GM12878 (cell line): ENCODE data around the gene CD300LG. TPM values are rescaled to one million over a fixed set of nuclear protein-coding genes. Genes with fewer than 3 reads are reported as not detected.

Experiments
- ATAC-seq: fragments of 200-7000 bp; cut with Tn5 transposase; 3 replicates; pipeline ENCODE4 v1.9.1; 2020; ENCODE audit warnings: mild to moderate bottlenecking, moderate library complexity
- BruUV-seq: library from RNA; stranded (reverse); fragments of 400-500 nt; replicated peaks from 2 replicates; lab custom pipeline; 2021; lab: Mats Ljungman, UMichigan
- CTCF ChIA-PET: fragments of 300-600 bp; sonication (Branson Sonifier 250); formaldehyde crosslinking; extraction: SDS; loops from one replicate; lab custom pipeline; 2021; ENCODE audit warnings: inconsistent platforms; lab: Yijun Ruan, JAX
- POLR2A ChIA-PET: fragments of 350-600 bp; formaldehyde crosslinking; extraction: SDS; loops from one replicate; lab custom pipeline; 2021; ENCODE audit warnings: inconsistent platforms; lab: Charles Lee
- RAD21 ChIA-PET: fragments of 300-600 bp; sonication (Branson Sonifier 250); formaldehyde crosslinking; loops from one replicate; lab custom pipeline; 2023; ENCODE audit warnings: antibody characterized with exemption; ENCODE audit not compliant: unreplicated experiment; lab: Charles Lee
- SMC1A ChIA-PET: fragments of 300-600 bp; sonication (Branson Sonifier 250); formaldehyde crosslinking; loops from one replicate; lab custom pipeline; 2023; ENCODE audit not compliant: unreplicated experiment, uncharacterized antibody; lab: Charles Lee
- DNase-seq: peaks from one replicate; pipeline ENCODE4 v3.0.0-alpha.2; 2011; ENCODE audit warnings: low read depth, low spot score
- FAIRE-seq: peaks from 3 replicates; lab custom pipeline; 2011; peaks lifted over from hg19 to GRCh38; lab: Jason Lieb, UNC
- H2AFZ ChIP-seq: 2 replicates; pipeline ENCODE4 v1.6.0; 2011; ENCODE audit warnings: low read depth, low read length, control low read depth; ENCODE audit not compliant: control insufficient read depth
- H3K27ac ChIP-seq: 2 replicates; pipeline ENCODE4 v1.5.1; 2011; ENCODE audit warnings: control low read depth; ENCODE audit not compliant: control insufficient read depth, insufficient read depth
- H3K27me3 ChIP-seq, 2 experiments: replicated peaks in 1 of 2; 2 replicates each; pipeline versions ENCODE4 v1.6.0 to v1.6.1; 2011; ENCODE audit warnings: low read length in 1 of 2; ENCODE audit not compliant: control insufficient read depth in 2 of 2, insufficient read depth in 2 of 2
- H3K36me3 ChIP-seq, 2 experiments: 2 replicates each; pipeline ENCODE4 v1.5.1; 2011; ENCODE audit warnings: low read length in 1 of 2; ENCODE audit not compliant: control insufficient read depth in 2 of 2, insufficient read depth in 2 of 2
- H3K4me1 ChIP-seq: 2 replicates; pipeline ENCODE4 v1.6.1; 2011; ENCODE audit warnings: mild to moderate bottlenecking, low read length, moderate library complexity, mixed read lengths; ENCODE audit not compliant: control insufficient read depth, insufficient read depth
- H3K4me2 ChIP-seq: 2 replicates; pipeline ENCODE4 v1.6.0; 2011; ENCODE audit warnings: control low read depth; ENCODE audit not compliant: control insufficient read depth, insufficient read depth
- H3K4me3 ChIP-seq: fragments of 200-600 bp; sonication (generic); 2 replicates; pipeline ENCODE4 v1.5.1; 2016
- H3K79me2 ChIP-seq: 2 replicates; pipeline ENCODE4 v1.6.0; 2011; ENCODE audit warnings: low read length; ENCODE audit not compliant: control insufficient read depth, insufficient read depth
- H3K9ac ChIP-seq: 2 replicates; pipeline ENCODE4 v1.8.0; 2011; ENCODE audit warnings: low read length, control low read depth, mixed read lengths; ENCODE audit not compliant: control insufficient read depth, insufficient read depth
- H3K9me3 ChIP-seq: replicated peaks from 3 replicates; pipeline ENCODE4 v1.5.1; 2011; ENCODE audit warnings: mild to moderate bottlenecking, low read length; ENCODE audit not compliant: control insufficient read depth, insufficient read depth
- H4K20me1 ChIP-seq: 2 replicates; pipeline ENCODE4 v1.6.0; 2011; ENCODE audit not compliant: control insufficient read depth, insufficient read depth
- ATF7 ChIP-seq: fragments of 450-650 bp; IDR thresholded peaks from 2 replicates; pipeline ENCODE4 v1.6.1; 2016; ENCODE audit warnings: low read depth, mild to moderate bottlenecking
- BMI1 ChIP-seq: fragments of 450-650 bp; IDR thresholded peaks from 2 replicates; pipeline ENCODE4 v1.6.1; 2016; ENCODE audit warnings: mild to moderate bottlenecking, moderate library complexity, borderline replicate concordance
- CEBPB ChIP-seq, 2 experiments: fragments of 150-350 bp in 1 of 2; IDR thresholded peaks; 2 replicates each; pipeline ENCODE4 v1.6.1; 2012 to 2014; ENCODE audit warnings: low read depth in 2 of 2, low read length in 2 of 2, borderline replicate concordance in 1 of 2, inconsistent platforms in 1 of 2
- HDGF ChIP-seq: fragments of 450-650 bp; IDR thresholded peaks from 2 replicates; pipeline ENCODE4 v1.6.1; 2016; ENCODE audit warnings: antibody characterized with exemption
- IRF4 ChIP-seq: IDR thresholded peaks from 2 replicates; pipeline ENCODE4 v1.6.1; 2011; ENCODE audit warnings: low read depth, low read length
- MEF2B ChIP-seq: fragments of 450-650 bp; IDR thresholded peaks from 2 replicates; pipeline ENCODE4 v1.6.1; 2018; ENCODE audit warnings: mild to moderate bottlenecking, moderate library complexity; ENCODE audit not compliant: partially characterized antibody, poor library complexity, severe bottlenecking
- MYB ChIP-seq: fragments of 150-350 bp; IDR thresholded peaks from 2 replicates; pipeline ENCODE4 v1.6.1; 2014; ENCODE audit warnings: mild to moderate bottlenecking, low read depth, low read length, borderline replicate concordance
- NR2C1 ChIP-seq: fragments of 450-650 bp; IDR thresholded peaks from 2 replicates; pipeline ENCODE4 v1.6.1; 2017; ENCODE audit warnings: antibody characterized with exemption, mild to moderate bottlenecking, moderate library complexity
- PAX8 ChIP-seq: fragments of 450-650 bp; IDR thresholded peaks from 2 replicates; pipeline ENCODE4 v1.6.1; 2017; ENCODE audit warnings: mild to moderate bottlenecking, moderate library complexity
- RUNX3 ChIP-seq: IDR thresholded peaks from 2 replicates; pipeline ENCODE4 v1.6.1; 2012; ENCODE audit warnings: low read length, inconsistent platforms
- SIX5 ChIP-seq: IDR thresholded peaks from 2 replicates; pipeline ENCODE4 v1.6.1; 2011; ENCODE audit warnings: mild to moderate bottlenecking, low read depth, low read length, moderate library complexity; ENCODE audit not compliant: severe bottlenecking
- WGBS: methylation state at CpG from one replicate; pipeline ENCODE4 v1.1.6; 2016; ENCODE audit warnings: low lambda C conversion rate; ENCODE audit not compliant: insufficient replicate concordance, insufficient coverage; ENCODE audit errors: missing lambda C conversion rate; 5-methylcytosine and 5-hydroxymethylcytosine counted together
- in situ Hi-C: fragments of 300-500 bp; cut with MboI; formaldehyde crosslinking; loops from 9 replicates; pipeline ENCODE4 v1.14.3; 2018; ENCODE audit warnings: mixed read lengths
- intact Hi-C: fragments of 100-400 bp; cut with micrococcal nuclease; formaldehyde crosslinking; loops from one replicate; pipeline ENCODE4 v1.14.2; 2022; ENCODE audit not compliant: unreplicated experiment
- polyA plus RNA-seq, 11 experiments: library from polyadenylated mRNA; depleted of rRNA in 4 of 11; unstranded in 6 of 11; stranded (reverse) in 5 of 11; fragments of >200 nt; fragmentation: Nextera tagmentation in 4 of 11; fragmentation: Illumina TruSeq in 1 of 11; extraction: Ambion mirVana in 4 of 11; extraction: Trizol in 1 of 11; gene quantifications; 1 replicate in 1 of 11; 2 replicates in 10 of 11; pipeline versions ENCODE4 v1.2.1 to v1.2.3, GENCODE V29; 2011 to 2016; ENCODE audit warnings: inconsistent platforms in 2 of 11, missing spikeins in 2 of 11, low read depth in 1 of 11
- total RNA-seq, 4 experiments: library from RNA; depleted of rRNA in 3 of 4; stranded (reverse); fragments of >200 nt in 3 of 4; fragmentation: Illumina TruSeq in 1 of 4; extraction: Trizol in 1 of 4; gene quantifications; 2 replicates each; pipeline versions ENCODE4 v1.2.1 to v1.2.3, GENCODE V29; 2013 to 2021
- TF ChIP-seq, protein P1 (sequence below): fragments of 450-650 bp; IDR thresholded peaks from 2 replicates; pipeline ENCODE4 v1.6.1; 2016; ENCODE audit warnings: mild to moderate bottlenecking

Gene CD300LG
- total and polyA plus RNA-seq, 10 of the 15 experiments (the other 5 are each of a cell fraction or from before 2014, with no cell fraction given) = not detected

- in situ Hi-C loops = no loop called here
- intact Hi-C loops = loop anchor here (10.0 kb wide), 1 partner anchor 122 kb away; no protein-coding TSS in a partner anchor
- BruUV-seq = no TSS peak
Measured at GRCh38 chr17:43873091-43873490, 26.1 kb downstream of the CD300LG start.

More at GRCh38 chr17:43873091-43873490, 26.1 kb downstream of the CD300LG start:
- POLR2A ChIA-PET = no interaction called here
- H3K4me1 ChIP-seq = no peaks in the 10 kb centered on the region
- H3K9ac ChIP-seq = no peak overlapping the region
- no peaks in the 10 kb centered on the region for H3K9me3 ChIP-seq
- DNase-seq (no peak), FAIRE-seq (no peak)
- H2AFZ ChIP-seq = no peak overlapping the region
- 38% methylated on average over 5 of the region's 5 CpGs for WGBS
- H3K36me3 ChIP-seq = no peaks in the 10 kb centered on the region
- H3K4me2 ChIP-seq = no peak overlapping the region
- RAD21 ChIA-PET = no interaction called here
- no peak for TF ChIP-seq CEBPB (IDR thresholded peaks at IDR 0.05; ENCODE audit: borderline replicate concordance in 1 of 2, low read depth in 2 of 2, low read length in 2 of 2)
- no peak for TF ChIP-seq PAX8
- no peak for TF ChIP-seq NR2C1
- no peak for TF ChIP-seq HDGF
- no peak for TF ChIP-seq BMI1
- TF ChIP-seq MEF2B = no peak
- TF ChIP-seq MYB = no peak
- TF ChIP-seq, protein P1, sequence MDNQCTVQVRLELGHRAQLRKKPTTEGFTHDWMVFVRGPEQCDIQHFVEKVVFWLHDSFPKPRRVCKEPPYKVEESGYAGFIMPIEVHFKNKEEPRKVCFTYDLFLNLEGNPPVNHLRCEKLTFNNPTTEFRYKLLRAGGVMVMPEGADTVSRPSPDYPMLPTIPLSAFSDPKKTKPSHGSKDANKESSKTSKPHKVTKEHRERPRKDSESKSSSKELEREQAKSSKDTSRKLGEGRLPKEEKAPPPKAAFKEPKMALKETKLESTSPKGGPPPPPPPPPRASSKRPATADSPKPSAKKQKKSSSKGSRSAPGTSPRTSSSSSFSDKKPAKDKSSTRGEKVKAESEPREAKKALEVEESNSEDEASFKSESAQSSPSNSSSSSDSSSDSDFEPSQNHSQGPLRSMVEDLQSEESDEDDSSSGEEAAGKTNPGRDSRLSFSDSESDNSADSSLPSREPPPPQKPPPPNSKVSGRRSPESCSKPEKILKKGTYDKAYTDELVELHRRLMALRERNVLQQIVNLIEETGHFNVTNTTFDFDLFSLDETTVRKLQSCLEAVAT = no peak
- TF ChIP-seq IRF4 = no peak
- TF ChIP-seq ATF7 = no peak
- TF ChIP-seq SIX5 = no peak
- no peak for TF ChIP-seq RUNX3
- TF ChIP-seq, all 136 proteins: peak for 0
- ChIA-PET CTCF (no interaction called here), SMC1A (no interaction called here)
- no peak for ATAC-seq
- H4K20me1 ChIP-seq = no peaks in the 10 kb centered on the region
- H3K79me2 ChIP-seq = no peaks in the 10 kb centered on the region
- H3K27ac ChIP-seq = no peak overlapping the region
- no peak overlapping the region for H3K4me3 ChIP-seq
- no peaks in the 10 kb centered on the region; a peak in 1 of 4 replicates for H3K27me3 ChIP-seq
